PC-3 (cell line): ENCODE measurements around the gene GPRIN1. TPM values are rescaled to one million over a fixed set of nuclear protein-coding genes. Genes with fewer than 3 reads are reported as not detected.

Source experiments
- ATAC-seq: fragments of 200-7000 bp; cut with Tn5 transposase; 2 replicates; pipeline ENCODE4 v1.9.1; 2020; ENCODE audit warnings: mild to moderate bottlenecking, moderate library complexity
- BruUV-seq: library from RNA; stranded (reverse); fragments of 400-500 nt; replicated peaks from 2 replicates; lab custom pipeline; 2021; lab: Mats Ljungman, UMichigan
- CTCF ChIA-PET: fragments of 300-600 bp; sonication (Branson Sonifier 250); formaldehyde crosslinking; loops from one replicate; lab custom pipeline; 2022; ENCODE audit warnings: antibody characterized with exemption; lab: Charles Lee
- POLR2A ChIA-PET: fragments of 300-600 bp; sonication (Branson Sonifier 250); formaldehyde crosslinking; loops from one replicate; lab custom pipeline; 2022; ENCODE audit warnings: antibody characterized with exemption; ENCODE audit not compliant: unreplicated experiment; lab: Charles Lee
- DNase-seq: peaks from one replicate; pipeline ENCODE4 v3.0.0-alpha.2; 2015
- H2AFZ ChIP-seq: fragments of 300-600 bp; sonication (generic); 2 replicates; pipeline ENCODE4 v1.6.0; 2016; ENCODE audit warnings: antibody characterized with exemption, low read length
- H3F3A ChIP-seq: fragments of 300-600 bp; sonication (generic); one replicate; pipeline ENCODE4 v1.6.0; 2017; ENCODE audit warnings: antibody characterized with exemption, low read length, control low read depth, mild to moderate bottlenecking; ENCODE audit not compliant: unreplicated experiment
- H3K27ac ChIP-seq: fragments of 300-600 bp; sonication (generic); 2 replicates; pipeline ENCODE4 v1.5.1; 2016; ENCODE audit warnings: mild to moderate bottlenecking, low read length
- H3K27me3 ChIP-seq: fragments of 300-600 bp; sonication (generic); 2 replicates; pipeline ENCODE4 v1.6.1; 2016; ENCODE audit warnings: low read length, mixed read lengths
- H3K36me3 ChIP-seq: fragments of 300-600 bp; sonication (generic); 2 replicates; pipeline ENCODE4 v1.6.1; 2016; ENCODE audit warnings: low read depth, mixed run types, low read length, mixed read lengths
- H3K4me1 ChIP-seq: fragments of 300-600 bp; sonication (generic); 2 replicates; pipeline ENCODE4 v1.5.1; 2016; ENCODE audit warnings: low read length; ENCODE audit not compliant: insufficient read depth
- H3K4me2 ChIP-seq: fragments of 300-600 bp; sonication (generic); 2 replicates; pipeline ENCODE4 v1.6.0; 2016; ENCODE audit warnings: low read length
- H3K4me3 ChIP-seq: fragments of 300-600 bp; sonication (generic); 2 replicates; pipeline ENCODE4 v1.5.1; 2016; ENCODE audit warnings: mild to moderate bottlenecking, low read length, mixed read lengths
- H3K79me2 ChIP-seq: fragments of 300-600 bp; sonication (generic); 2 replicates; pipeline ENCODE4 v1.6.1; 2017; ENCODE audit warnings: low read length, mixed read lengths
- H3K9ac ChIP-seq: fragments of 300-600 bp; sonication (generic); 2 replicates; pipeline ENCODE4 v1.6.0; 2016; ENCODE audit warnings: mild to moderate bottlenecking, low read length
- H3K9me2 ChIP-seq: fragments of 300-600 bp; sonication (generic); replicated peaks from 2 replicates; pipeline ENCODE4 v1.6.1; 2016; ENCODE audit warnings: mixed run types, low read length, mixed read lengths
- H3K9me3 ChIP-seq: fragments of 300-600 bp; sonication (generic); 2 replicates; pipeline ENCODE4 v1.6.1; 2016; ENCODE audit warnings: low read length, mixed read lengths
- H4K20me1 ChIP-seq: fragments of 300-600 bp; sonication (generic); 2 replicates; pipeline ENCODE4 v1.6.1; 2016; ENCODE audit warnings: low read length, mixed read lengths
- EZH2 ChIP-seq: fragments of 300-600 bp; sonication (generic); IDR thresholded peaks from one replicate; pipeline ENCODE4 v1.6.1; 2017; ENCODE audit warnings: antibody characterized with exemption, mild to moderate bottlenecking, low read length; ENCODE audit not compliant: unreplicated experiment
- EZH2phosphoT487 ChIP-seq: fragments of 300-600 bp; sonication (generic); IDR thresholded peaks from 2 replicates; pipeline ENCODE4 v1.6.1; 2018; ENCODE audit warnings: mild to moderate bottlenecking, antibody characterized with exemption, low read length, borderline replicate concordance
- intact Hi-C: fragments of 100-400 bp; cut with micrococcal nuclease; formaldehyde crosslinking; loops from 2 replicates; pipeline ENCODE4 v1.9.0; 2023
- total RNA-seq: library from RNA; depleted of rRNA; stranded (reverse); fragments of >200 nt; gene quantifications from 2 replicates; pipeline ENCODE4 v1.2.3, GENCODE V29; 2014
- TF ChIP-seq, protein P1 (sequence below): fragments of 300-600 bp; sonication (generic); conservative IDR thresholded peaks from 2 replicates; pipeline ENCODE4 v1.5.1; 2017; ENCODE audit warnings: antibody characterized with exemption, low read depth, mild to moderate bottlenecking, low read length

The GPRIN1 gene
- total RNA-seq, 1 experiment from 2014 or later: 18.7 TPM

DNA sequence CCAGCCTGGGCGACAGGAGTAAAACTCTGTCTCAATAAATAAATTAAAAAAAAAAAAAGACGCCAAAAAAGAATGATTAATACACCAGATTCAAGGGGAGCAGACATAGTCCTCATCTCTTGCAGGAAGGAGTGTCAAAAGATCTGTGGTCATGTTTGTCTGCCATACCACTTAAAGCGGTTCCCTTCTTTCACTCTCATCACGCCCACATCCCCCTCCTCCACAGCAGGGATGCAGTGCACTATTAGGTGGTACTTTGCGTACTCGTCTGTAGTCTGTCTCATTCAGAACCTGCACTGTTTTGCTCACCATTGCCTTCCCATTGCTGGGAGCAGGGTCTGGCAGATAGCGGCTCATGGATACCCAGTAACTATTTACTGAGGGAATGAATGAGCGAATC, 49.6 kb downstream of the GPRIN1 start:
- H3K79me2 ChIP-seq: no peaks in the 10 kb centered on the region
- POLR2A ChIA-PET: interaction anchor here (0.6 kb wide), 1 partner anchor 42 kb away, joined by 10 read pairs; no protein-coding TSS in a partner anchor
- ATAC-seq (no peak), DNase-seq (no peak)
- H3K9me2 ChIP-seq: no peaks in the 10 kb centered on the region
- no peaks in the 10 kb centered on the region for H4K20me1 ChIP-seq
- no peaks in the 10 kb centered on the region for H3K9me3 ChIP-seq
- intact Hi-C loops: no loop called here
- H2AFZ ChIP-seq: no peak overlapping the region
- no TSS peak for BruUV-seq
- H3F3A ChIP-seq: no peaks in the 10 kb centered on the region
- peaks cover 8% of the 10 kb centered on the region for H3K4me1 ChIP-seq
- H3K9ac ChIP-seq: no peak overlapping the region
- no peaks in the 10 kb centered on the region for H3K36me3 ChIP-seq
- CTCF ChIA-PET: no interaction called here
- no peak overlapping the region for H3K4me2 ChIP-seq
- H3K27ac ChIP-seq: no peak overlapping the region
- no peak for TF ChIP-seq EZH2phosphoT487
- TF ChIP-seq EZH2: no peak
- TF ChIP-seq, protein P1, sequence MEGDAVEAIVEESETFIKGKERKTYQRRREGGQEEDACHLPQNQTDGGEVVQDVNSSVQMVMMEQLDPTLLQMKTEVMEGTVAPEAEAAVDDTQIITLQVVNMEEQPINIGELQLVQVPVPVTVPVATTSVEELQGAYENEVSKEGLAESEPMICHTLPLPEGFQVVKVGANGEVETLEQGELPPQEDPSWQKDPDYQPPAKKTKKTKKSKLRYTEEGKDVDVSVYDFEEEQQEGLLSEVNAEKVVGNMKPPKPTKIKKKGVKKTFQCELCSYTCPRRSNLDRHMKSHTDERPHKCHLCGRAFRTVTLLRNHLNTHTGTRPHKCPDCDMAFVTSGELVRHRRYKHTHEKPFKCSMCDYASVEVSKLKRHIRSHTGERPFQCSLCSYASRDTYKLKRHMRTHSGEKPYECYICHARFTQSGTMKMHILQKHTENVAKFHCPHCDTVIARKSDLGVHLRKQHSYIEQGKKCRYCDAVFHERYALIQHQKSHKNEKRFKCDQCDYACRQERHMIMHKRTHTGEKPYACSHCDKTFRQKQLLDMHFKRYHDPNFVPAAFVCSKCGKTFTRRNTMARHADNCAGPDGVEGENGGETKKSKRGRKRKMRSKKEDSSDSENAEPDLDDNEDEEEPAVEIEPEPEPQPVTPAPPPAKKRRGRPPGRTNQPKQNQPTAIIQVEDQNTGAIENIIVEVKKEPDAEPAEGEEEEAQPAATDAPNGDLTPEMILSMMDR: no peak
- no peaks in the 10 kb centered on the region for H3K27me3 ChIP-seq
- no peak overlapping the region for H3K4me3 ChIP-seq

DNA sequence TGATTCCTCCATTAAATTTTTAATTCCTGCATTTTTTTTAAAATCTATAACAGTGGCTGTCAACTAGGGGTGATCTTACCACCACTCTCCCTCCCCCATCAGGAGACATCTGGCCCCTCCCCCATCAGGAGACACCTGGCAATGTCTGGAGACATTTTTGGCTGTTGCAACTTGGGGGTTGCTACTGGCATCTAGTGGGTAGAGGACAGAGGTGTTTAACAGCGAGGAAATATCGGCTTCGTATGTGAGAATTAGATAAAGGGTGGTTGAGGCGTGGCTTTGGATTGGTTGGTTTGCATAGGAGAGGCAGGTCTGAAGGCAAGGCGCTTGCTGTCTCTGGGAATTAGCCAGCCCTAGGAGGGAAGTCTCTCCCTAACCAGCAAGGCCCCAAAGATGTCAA, 50.3 kb downstream of the GPRIN1 start:
- Histone ChIP-seq H2AFZ (no peak overlapping the region), H3K36me3 (no peaks in the 10 kb centered on the region), H3K4me3 (no peak overlapping the region), H3K27me3 (no peaks in the 10 kb centered on the region), H4K20me1 (no peaks in the 10 kb centered on the region), H3K4me1 (peaks cover 10% of the 10 kb centered on the region), H3K9me2 (no peaks in the 10 kb centered on the region), H3K27ac (no peak overlapping the region), H3K9me3 (no peaks in the 10 kb centered on the region), H3K79me2 (no peaks in the 10 kb centered on the region), H3K9ac (no peak overlapping the region), H3F3A (no peaks in the 10 kb centered on the region), H3K4me2 (no peak overlapping the region)
- ATAC-seq (no peak), DNase-seq (peak; percentile 33)
- BruUV-seq: no TSS peak
- POLR2A ChIA-PET: no interaction called here
- TF ChIP-seq EZH2 (no peak), EZH2phosphoT487 (no peak)
- TF ChIP-seq, protein P1: peak; percentile 44
- CTCF ChIA-PET: no interaction called here
- intact Hi-C loops: no loop called here

DNA sequence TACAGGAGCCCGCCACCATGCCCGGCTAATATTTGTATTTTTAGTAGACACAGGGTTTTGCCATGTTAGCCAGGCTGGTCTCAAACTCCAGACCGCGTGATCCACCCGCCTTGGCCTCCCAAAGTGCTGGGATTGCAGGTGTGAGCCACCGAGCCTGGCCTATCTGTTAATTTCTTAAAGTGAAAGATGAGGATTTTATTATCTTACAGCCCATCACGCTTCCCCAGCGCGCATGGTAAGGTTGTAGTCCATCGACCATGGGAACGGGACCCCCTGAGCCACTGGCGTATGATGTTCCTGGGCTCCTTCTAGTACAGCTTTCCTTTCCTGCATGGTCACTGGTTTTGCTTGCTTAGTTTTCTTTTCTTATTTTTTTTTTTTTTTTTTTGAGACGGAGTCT, 52.1 kb downstream of the GPRIN1 start:
- no peak for ATAC-seq
- no peak for TF ChIP-seq EZH2phosphoT487
- no peak for TF ChIP-seq EZH2
- TF ChIP-seq, protein P1: no peak
- Histone ChIP-seq H3K4me1 (peaks cover 26% of the 10 kb centered on the region), H3K9me2 (no peaks in the 10 kb centered on the region), H3K4me3 (no peak overlapping the region), H3K27me3 (no peaks in the 10 kb centered on the region), H3K4me2 (no peak overlapping the region), H4K20me1 (no peaks in the 10 kb centered on the region), H3K79me2 (no peaks in the 10 kb centered on the region), H2AFZ (no peak overlapping the region), H3K9ac (no peak overlapping the region), H3F3A (no peaks in the 10 kb centered on the region), H3K9me3 (no peaks in the 10 kb centered on the region), H3K27ac (no peak overlapping the region), H3K36me3 (no peaks in the 10 kb centered on the region)
- POLR2A ChIA-PET: no interaction called here
- CTCF ChIA-PET: interaction anchor here (0.6 kb wide), 1 partner anchor 799 kb away, joined by 6 read pairs; no protein-coding TSS in a partner anchor
- BruUV-seq: no TSS peak
- intact Hi-C loops: no loop called here
- DNase-seq: no peak
